HG02840 (cell line): ENCODE results near the gene GEMIN2.
"Not testable (repeated sequence)": the region's sequence is repeated elsewhere in the genome, so short reads cannot be mapped to it uniquely, and the experiment has no call there.

Experiments
- ATAC-seq: cut with Tn5 transposase; IDR thresholded peaks from one replicate; pipeline ENCODE4 v1.9.1; 2021; ENCODE audit warnings: mild to moderate bottlenecking, moderate library complexity, moderate number of reproducible peaks; ENCODE audit not compliant: unreplicated experiment, low FRiP score

The GEMIN2 gene

GRCh38 chr14:39175445-39176262 is 61.5 kb downstream of the GEMIN2 start:
- ATAC-seq = peak; percentile 4

DNA sequence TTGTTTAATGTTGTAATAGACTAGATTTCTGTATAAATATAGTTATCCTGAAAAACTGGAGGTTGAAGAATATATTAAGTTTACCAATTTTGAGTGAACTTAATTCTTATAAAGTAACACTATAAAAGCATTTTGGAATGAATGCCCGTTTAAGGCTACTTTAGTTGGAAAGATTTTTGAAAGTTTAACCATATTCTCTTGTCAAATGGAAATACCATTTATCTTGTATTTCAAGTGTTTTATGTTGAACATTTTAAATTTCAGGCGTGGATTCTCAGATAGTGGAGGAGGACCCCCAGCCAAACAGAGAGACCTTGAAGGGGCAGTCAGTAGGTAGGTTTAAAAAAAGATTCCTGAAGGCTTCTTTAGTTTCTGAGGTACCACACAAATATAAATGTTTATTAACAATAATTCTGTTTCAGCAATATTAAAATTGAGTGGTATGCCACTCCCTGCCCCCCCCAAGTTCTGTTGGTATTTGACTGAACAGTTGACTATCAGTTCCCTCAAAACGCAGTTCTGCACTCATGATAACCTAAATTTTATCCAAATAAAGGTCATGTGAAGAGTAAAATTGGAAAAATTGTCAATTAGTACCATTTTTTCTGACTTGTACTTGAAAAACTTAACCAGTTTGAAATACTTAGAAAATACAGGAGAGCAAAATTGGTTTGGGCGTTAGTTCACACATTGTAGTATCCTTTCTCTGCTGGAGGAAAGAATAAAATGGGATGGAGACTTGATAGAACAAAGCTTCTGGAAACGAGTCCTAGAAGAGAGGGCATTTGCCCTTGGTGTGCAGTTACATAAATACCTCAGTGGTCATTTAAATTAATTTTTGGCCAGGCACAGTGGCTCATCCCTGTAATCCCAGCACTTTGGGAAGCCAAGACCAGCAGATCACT is 62.4 kb downstream of the GEMIN2 start:
- ATAC-seq = no peak

GRCh38 chr14:39177168-39177545 is 63.0 kb downstream of the GEMIN2 start:
- no peak for ATAC-seq

DNA sequence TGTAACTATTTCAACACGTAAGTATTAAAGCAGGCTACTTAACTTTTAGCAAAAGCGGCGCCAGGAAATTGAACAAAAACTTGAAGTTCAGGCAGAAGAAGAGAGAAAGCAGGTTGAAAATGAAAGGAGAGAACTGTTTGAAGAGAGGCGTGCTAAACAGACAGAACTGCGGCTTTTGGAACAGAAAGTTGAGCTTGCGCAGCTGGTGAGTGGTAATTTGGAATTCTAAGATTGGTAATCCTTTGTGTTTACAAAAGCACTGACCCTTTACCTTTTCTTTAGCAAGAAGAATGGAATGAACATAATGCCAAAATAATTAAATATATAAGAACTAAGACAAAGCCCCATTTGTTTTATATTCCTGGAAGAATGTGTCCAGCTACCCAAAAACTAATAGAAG is 64.9 kb downstream of the GEMIN2 start:
- no peak for ATAC-seq

DNA sequence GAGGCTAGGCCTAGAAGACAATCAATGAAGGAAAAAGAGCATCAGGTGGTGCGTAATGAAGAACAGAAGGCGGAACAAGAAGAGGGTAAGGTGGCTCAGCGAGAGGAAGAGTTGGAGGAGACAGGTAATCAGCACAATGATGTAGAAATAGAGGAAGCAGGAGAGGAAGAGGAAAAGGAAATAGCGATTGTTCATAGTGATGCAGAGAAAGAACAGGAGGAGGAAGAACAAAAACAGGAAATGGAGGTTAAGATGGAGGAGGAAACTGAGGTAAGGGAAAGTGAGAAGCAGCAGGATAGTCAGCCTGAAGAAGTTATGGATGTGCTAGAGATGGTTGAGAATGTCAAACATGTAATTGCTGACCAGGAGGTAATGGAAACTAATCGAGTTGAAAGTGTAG is 66.4 kb downstream of the GEMIN2 start:
- ATAC-seq = no peak

- no peak for ATAC-seq
These were observed 67.0 kb downstream of the GEMIN2 start for GRCh38 chr14:39181026-39181692.

GRCh38 chr14:39181693-39182047 is 67.5 kb downstream of the GEMIN2 start:
- ATAC-seq = no peak

DNA sequence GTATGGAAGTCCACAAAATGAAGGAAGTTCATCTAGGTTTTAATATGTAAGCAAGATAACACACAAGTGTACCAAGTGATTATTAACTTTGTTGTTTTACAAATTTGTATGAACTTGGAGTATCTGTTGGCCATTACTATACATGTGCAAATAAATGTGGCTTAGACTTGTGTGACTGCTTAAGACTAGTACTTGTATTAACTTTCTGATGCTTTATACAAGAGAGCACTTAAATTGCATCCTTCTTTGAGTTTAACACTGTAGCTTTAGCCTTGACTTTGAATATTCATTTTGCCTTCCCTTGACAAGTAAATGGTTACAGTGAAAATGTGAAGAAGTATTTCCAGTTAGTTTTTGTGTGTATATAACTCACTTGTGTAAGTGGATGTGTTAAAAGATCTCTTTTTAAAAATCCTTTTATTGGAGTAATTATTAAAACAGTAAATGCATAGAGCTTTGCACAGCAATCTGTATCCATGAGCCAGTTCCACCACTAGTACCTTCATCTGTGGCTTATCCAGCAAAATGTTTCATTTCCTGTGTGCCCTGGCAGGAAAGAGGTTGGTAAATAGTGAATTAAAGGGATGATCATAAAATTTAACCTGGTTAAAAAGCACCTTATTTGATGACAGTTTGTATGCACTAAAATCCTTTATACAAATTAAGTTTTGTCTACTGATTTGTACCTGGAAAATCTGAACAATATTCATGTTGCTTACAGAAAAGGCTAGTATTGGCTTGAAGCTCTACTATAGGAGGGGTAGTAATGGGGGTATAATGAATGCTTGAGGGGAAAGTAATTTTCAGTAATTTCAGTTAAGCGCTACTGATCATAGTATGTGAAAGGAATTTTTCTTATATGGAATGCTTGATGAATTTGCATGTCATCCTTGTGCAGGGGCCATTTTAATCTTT is 68.9 kb downstream of the GEMIN2 start:
- ATAC-seq = no peak

GRCh38 chr14:39183685-39184003 is 69.5 kb downstream of the GEMIN2 start:
- ATAC-seq = not testable (repeated sequence)

DNA sequence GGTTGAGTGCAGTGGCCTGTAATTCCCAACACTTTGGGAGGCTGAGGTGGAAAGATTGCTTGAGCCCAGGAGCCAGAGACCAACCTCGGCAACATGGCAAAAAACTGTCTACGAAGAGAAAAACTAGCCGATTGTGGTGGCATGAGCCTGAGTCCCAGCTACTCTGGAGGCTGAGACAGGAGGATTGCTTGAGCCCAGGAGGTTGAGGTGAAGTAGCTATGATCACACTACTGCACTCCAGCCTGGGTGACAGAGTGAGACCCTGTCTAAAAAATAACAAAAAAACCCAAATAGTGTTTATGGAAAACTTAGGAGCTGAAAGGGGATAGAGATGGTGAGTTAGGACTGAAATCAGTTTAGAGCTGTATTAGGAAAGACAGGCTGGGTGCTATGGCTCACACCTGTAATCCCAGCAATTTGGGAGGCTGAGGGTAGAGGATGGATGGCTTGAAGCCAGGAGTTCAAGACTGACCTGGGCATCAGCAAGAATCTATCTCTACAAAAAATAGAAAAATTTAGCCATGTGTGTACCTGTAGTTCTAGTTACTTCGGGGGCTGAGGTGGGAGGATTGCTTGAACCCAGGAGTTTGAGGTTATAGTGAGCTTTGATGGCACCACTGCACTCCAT is 70.6 kb downstream of the GEMIN2 start:
- ATAC-seq = no peak

GRCh38 chr14:39185256-39186049 is 71.3 kb downstream of the GEMIN2 start:
- no peak for ATAC-seq
